SK-N-MC (cell line): ENCODE data around the gene GPD1L.
"Not testable (repeated sequence)": the region's sequence is repeated elsewhere in the genome, so short reads cannot be mapped to it uniquely, and the experiment has no call there.

ENCODE experiments used
- FOXP2 ChIP-seq: optimal IDR thresholded peaks from 2 replicates; pipeline ENCODE3; 2011; ENCODE audit warnings: mild to moderate bottlenecking, moderate library complexity; ENCODE audit not compliant: insufficient read depth; ENCODE audit errors: extremely low read length, control extremely low read depth
- POLR2AphosphoS5 ChIP-seq: IDR thresholded peaks from 2 replicates; pipeline ENCODE4 v1.6.1; 2012; ENCODE audit warnings: mild to moderate bottlenecking, low read depth, low read length, borderline replicate concordance

DNA sequence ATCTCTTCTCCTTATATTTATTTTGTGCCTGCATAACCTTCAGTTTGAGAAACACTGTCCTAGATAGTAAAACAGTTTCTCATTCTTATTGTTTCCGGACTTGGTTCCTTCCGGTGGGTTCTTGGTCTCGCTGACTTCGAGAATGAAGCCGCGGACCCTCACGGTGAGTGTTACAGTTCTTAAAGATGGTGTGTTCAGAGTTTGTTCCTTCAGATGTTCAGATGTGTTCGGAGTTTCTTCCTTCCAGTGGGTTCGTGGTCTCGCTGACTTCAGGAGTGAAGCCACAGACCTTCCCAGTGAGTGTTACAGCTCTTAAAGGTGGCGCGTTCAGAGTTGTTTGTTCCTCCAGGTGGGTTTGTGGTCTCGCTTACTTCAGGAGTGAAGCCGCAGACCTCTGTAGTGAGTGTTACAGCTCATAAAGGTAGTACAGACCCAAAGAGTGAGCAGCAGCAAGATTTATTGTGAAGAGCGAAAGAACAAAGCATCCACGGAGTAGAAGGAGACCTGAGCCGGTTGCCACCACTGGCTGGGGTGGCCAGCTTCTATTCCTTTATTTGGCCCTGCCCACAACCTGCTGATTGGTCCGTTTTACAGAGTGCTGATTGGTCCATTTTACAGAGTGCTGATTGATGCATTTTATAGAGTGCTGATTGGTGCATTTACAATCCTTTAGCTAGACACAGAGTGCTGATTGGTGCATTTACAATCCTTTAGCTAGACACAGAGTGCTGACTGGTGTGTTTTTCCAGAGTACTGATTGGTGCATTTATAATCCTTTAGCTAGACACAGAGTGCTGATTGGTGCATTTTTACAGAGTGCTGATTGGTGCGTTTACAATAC lies 8.3 kb downstream of the GPD1L start:
- not testable (repeated sequence) for TF ChIP-seq POLR2AphosphoS5, FOXP2
